ENCODE measurements around the gene OBSL1.

OBSL1 gene

DNA sequence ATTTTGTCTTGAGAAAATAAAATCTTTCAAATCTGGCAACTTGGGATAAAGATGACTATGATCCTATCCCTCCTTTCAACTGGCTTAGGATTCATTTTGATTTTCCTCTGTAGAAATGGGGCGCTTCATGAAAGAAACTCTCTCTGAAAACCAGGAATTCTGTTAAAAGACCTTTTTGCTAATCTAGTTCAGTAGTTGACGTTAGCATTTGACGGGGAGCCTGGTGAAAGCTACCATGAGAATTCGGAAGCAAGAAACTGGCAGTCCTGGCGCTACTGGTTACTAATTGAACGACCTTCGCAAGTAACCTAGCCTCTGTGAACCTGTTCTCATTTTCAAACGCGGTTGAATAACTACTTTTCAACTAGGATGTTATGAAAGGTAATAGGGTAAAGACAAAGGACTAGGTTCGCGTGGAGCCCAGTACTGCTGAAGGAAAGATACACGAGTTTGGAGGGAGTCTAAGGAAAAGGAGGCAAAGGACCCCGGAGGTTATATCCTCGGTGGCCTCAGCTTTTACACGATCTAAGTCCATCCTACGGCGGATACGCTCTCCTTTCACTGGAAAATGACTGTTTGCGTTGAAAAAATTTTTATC, 25.7 kb upstream of the OBSL1 start:
- Histone ChIP-seq H3K36me3 (ENCODE audit: insufficient read depth, insufficient read length, low read length) (peaks cover 12% of the 10 kb centered on the region), H3K4me3 (ENCODE audit: insufficient read length, low read depth) (peak overlapping the region; percentile 63), H3K9ac (ENCODE audit: insufficient read length, low read depth) (peak overlapping the region; percentile 89), H3K9me3 (ENCODE audit: insufficient read depth, low read length) (no peaks in the 10 kb centered on the region), H3K27me3 (ENCODE audit: insufficient read depth, insufficient read length) (no peaks in the 10 kb centered on the region), H3K4me1 (ENCODE audit: insufficient read depth, insufficient read length) (peaks cover 6% of the 10 kb centered on the region)
- TF ChIP-seq YY1 (IDR thresholded peaks at IDR 0.05; ENCODE audit: insufficient read depth, insufficient read length) (no peak), SUZ12 (IDR thresholded peaks at IDR 0.05; ENCODE audit: extremely low read depth, insufficient read depth, insufficient read length) (no peak), ZNF274 (IDR thresholded peaks at IDR 0.05; ENCODE audit: low read depth, low read length) (no peak)
- peak; percentile 30 for DNase-seq (ENCODE audit: low read depth, low spot score)

DNA sequence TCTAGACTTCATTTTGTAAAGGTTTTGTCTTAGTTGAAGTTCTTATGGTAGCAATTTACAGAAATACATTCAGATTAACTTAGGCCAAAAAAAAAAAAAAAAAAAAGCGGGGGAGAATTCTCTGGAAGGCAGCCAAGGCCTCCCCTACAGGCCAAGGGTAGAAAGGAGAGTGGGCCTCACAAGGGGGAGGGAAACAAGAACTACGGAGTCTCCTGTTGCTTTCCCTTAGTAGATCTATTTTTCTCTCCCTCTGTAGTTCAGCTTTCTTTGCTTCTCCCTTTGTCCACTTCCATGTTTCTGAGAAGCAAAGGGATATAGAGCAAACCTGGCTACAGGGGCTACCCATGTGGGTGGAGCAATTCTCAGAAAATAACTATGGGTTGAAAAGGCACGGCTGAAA, 23.9 kb upstream of the OBSL1 start:
- Histone ChIP-seq H3K27me3 (ENCODE audit: insufficient read depth, insufficient read length) (no peaks in the 10 kb centered on the region), H3K4me1 (ENCODE audit: insufficient read depth, insufficient read length) (peaks cover 9% of the 10 kb centered on the region), H3K9me3 (ENCODE audit: insufficient read depth, low read length) (no peaks in the 10 kb centered on the region), H3K9ac (ENCODE audit: insufficient read length, low read depth) (no peak overlapping the region), H3K36me3 (ENCODE audit: insufficient read depth, insufficient read length, low read length) (no peaks in the 10 kb centered on the region), H3K4me3 (ENCODE audit: insufficient read length, low read depth) (no peak overlapping the region)
- DNase-seq (ENCODE audit: low read depth, low spot score) = no peak
- TF ChIP-seq YY1 (IDR thresholded peaks at IDR 0.05; ENCODE audit: insufficient read depth, insufficient read length) (no peak), SUZ12 (IDR thresholded peaks at IDR 0.05; ENCODE audit: extremely low read depth, insufficient read depth, insufficient read length) (no peak), ZNF274 (IDR thresholded peaks at IDR 0.05; ENCODE audit: low read depth, low read length) (no peak)

GRCh38 chr2:219593154-219593553, 21.8 kb upstream of the OBSL1 start:
- DNase-seq (ENCODE audit: low read depth, low spot score) = no peak
- Histone ChIP-seq H3K27me3 (ENCODE audit: insufficient read depth, insufficient read length) (no peaks in the 10 kb centered on the region), H3K36me3 (ENCODE audit: insufficient read depth, insufficient read length, low read length) (no peaks in the 10 kb centered on the region), H3K4me1 (ENCODE audit: insufficient read depth, insufficient read length) (peaks cover 7% of the 10 kb centered on the region), H3K9me3 (ENCODE audit: insufficient read depth, low read length) (no peaks in the 10 kb centered on the region), H3K4me3 (ENCODE audit: insufficient read length, low read depth) (no peak overlapping the region), H3K9ac (ENCODE audit: insufficient read length, low read depth) (no peak overlapping the region)
- no peak for TF ChIP-seq ZNF274 (IDR thresholded peaks at IDR 0.05; ENCODE audit: low read depth, low read length)
- no peak for TF ChIP-seq SUZ12 (IDR thresholded peaks at IDR 0.05; ENCODE audit: extremely low read depth, insufficient read depth, insufficient read length)
- no peak for TF ChIP-seq YY1 (IDR thresholded peaks at IDR 0.05; ENCODE audit: insufficient read depth, insufficient read length)

- no peaks in the 10 kb centered on the region for H3K9me3 ChIP-seq (ENCODE audit: insufficient read depth, low read length)
- no peaks in the 10 kb centered on the region for H3K36me3 ChIP-seq (ENCODE audit: insufficient read depth, insufficient read length, low read length)
- TF ChIP-seq SUZ12 (IDR thresholded peaks at IDR 0.05; ENCODE audit: extremely low read depth, insufficient read depth, insufficient read length) (no peak), YY1 (IDR thresholded peaks at IDR 0.05; ENCODE audit: insufficient read depth, insufficient read length) (no peak), ZNF274 (IDR thresholded peaks at IDR 0.05; ENCODE audit: low read depth, low read length) (no peak)
- no peaks in the 10 kb centered on the region for H3K27me3 ChIP-seq (ENCODE audit: insufficient read depth, insufficient read length)
- no peak for DNase-seq (ENCODE audit: low read depth, low spot score)
- H3K9ac ChIP-seq (ENCODE audit: insufficient read length, low read depth) = no peak overlapping the region
- H3K4me3 ChIP-seq (ENCODE audit: insufficient read length, low read depth) = no peak overlapping the region
- peaks cover 7% of the 10 kb centered on the region for H3K4me1 ChIP-seq (ENCODE audit: insufficient read depth, insufficient read length)
Measured at GRCh38 chr2:219592736-219593135, 21.4 kb upstream of the OBSL1 start.

DNA sequence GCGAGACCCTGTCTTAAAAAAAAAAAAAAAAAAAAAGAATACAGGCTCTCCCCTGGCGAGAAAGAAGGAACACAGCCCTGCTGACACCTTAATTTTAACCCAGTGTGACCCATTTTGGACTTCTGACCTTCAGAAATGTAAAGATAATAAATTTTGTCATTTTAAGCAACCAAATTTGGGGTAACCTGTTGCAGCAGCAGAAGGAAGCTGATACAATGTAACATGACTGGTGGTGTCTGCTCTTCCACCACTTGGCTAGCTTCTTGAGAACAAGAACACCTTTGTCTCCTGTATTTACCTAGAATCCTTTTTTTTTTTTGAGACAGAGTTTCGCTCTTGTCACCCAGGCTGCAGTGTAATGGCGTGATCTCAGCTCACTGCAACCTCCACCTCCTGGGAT, 19.8 kb upstream of the OBSL1 start:
- H3K9ac ChIP-seq (ENCODE audit: insufficient read length, low read depth) = no peak overlapping the region
- no peak overlapping the region for H3K4me3 ChIP-seq (ENCODE audit: insufficient read length, low read depth)
- TF ChIP-seq ZNF274 (IDR thresholded peaks at IDR 0.05; ENCODE audit: low read depth, low read length) (no peak), YY1 (IDR thresholded peaks at IDR 0.05; ENCODE audit: insufficient read depth, insufficient read length) (no peak), SUZ12 (IDR thresholded peaks at IDR 0.05; ENCODE audit: extremely low read depth, insufficient read depth, insufficient read length) (no peak)
- H3K36me3 ChIP-seq (ENCODE audit: insufficient read depth, insufficient read length, low read length) = no peaks in the 10 kb centered on the region
- DNase-seq (ENCODE audit: low read depth, low spot score) = no peak
- H3K4me1 ChIP-seq (ENCODE audit: insufficient read depth, insufficient read length) = peaks cover 7% of the 10 kb centered on the region
- H3K27me3 ChIP-seq (ENCODE audit: insufficient read depth, insufficient read length) = no peaks in the 10 kb centered on the region
- no peaks in the 10 kb centered on the region for H3K9me3 ChIP-seq (ENCODE audit: insufficient read depth, low read length)

GRCh38 chr2:219581346-219581745, 10.0 kb upstream of the OBSL1 start:
- no peaks in the 10 kb centered on the region for H3K36me3 ChIP-seq (ENCODE audit: insufficient read depth, insufficient read length, low read length)
- H3K4me1 ChIP-seq (ENCODE audit: insufficient read depth, insufficient read length) = peaks cover 9% of the 10 kb centered on the region
- H3K9ac ChIP-seq (ENCODE audit: insufficient read length, low read depth) = no peak overlapping the region
- TF ChIP-seq SUZ12 (IDR thresholded peaks at IDR 0.05; ENCODE audit: extremely low read depth, insufficient read depth, insufficient read length) (no peak), YY1 (IDR thresholded peaks at IDR 0.05; ENCODE audit: insufficient read depth, insufficient read length) (no peak), ZNF274 (IDR thresholded peaks at IDR 0.05; ENCODE audit: low read depth, low read length) (no peak)
- no peak overlapping the region for H3K4me3 ChIP-seq (ENCODE audit: insufficient read length, low read depth)
- H3K9me3 ChIP-seq (ENCODE audit: insufficient read depth, low read length) = no peaks in the 10 kb centered on the region
- DNase-seq (ENCODE audit: low read depth, low spot score) = no peak
- peaks cover 3% of the 10 kb centered on the region for H3K27me3 ChIP-seq (ENCODE audit: insufficient read depth, insufficient read length)

- Histone ChIP-seq H3K4me1 (ENCODE audit: insufficient read depth, insufficient read length) (peaks cover 20% of the 10 kb centered on the region), H3K27me3 (ENCODE audit: insufficient read depth, insufficient read length) (no peaks in the 10 kb centered on the region), H3K9ac (ENCODE audit: insufficient read length, low read depth) (no peak overlapping the region), H3K4me3 (ENCODE audit: insufficient read length, low read depth) (no peak overlapping the region), H3K9me3 (ENCODE audit: insufficient read depth, low read length) (no peaks in the 10 kb centered on the region), H3K36me3 (ENCODE audit: insufficient read depth, insufficient read length, low read length) (no peaks in the 10 kb centered on the region)
- DNase-seq (ENCODE audit: low read depth, low spot score) = no peak
- TF ChIP-seq SUZ12 (IDR thresholded peaks at IDR 0.05; ENCODE audit: extremely low read depth, insufficient read depth, insufficient read length) (no peak), ZNF274 (IDR thresholded peaks at IDR 0.05; ENCODE audit: low read depth, low read length) (no peak), YY1 (IDR thresholded peaks at IDR 0.05; ENCODE audit: insufficient read depth, insufficient read length) (no peak)
Measured at GRCh38 chr2:219578811-219579613, 7.7 kb upstream of the OBSL1 start.
